NCI-H1694 treated with DMSO at 0.1 percent for 48 hours (cell line): ENCODE measurements around the gene TAF3.

Experiments
- DNase-seq: peaks from one replicate; lab custom pipeline; 2025; lab: John Stamatoyannopoulos, UW

TAF3 gene

GRCh38 chr10:8033812-8034465 lies 215.6 kb downstream of the TAF3 start:
- DNase-seq = no peak

GRCh38 chr10:8034466-8035005 lies 216.2 kb downstream of the TAF3 start:
- DNase-seq = no peak

GRCh38 chr10:8035006-8035640 lies 216.8 kb downstream of the TAF3 start:
- no peak for DNase-seq

GRCh38 chr10:8035641-8036470 lies 217.6 kb downstream of the TAF3 start:
- no peak for DNase-seq

GRCh38 chr10:8036506-8037198 lies 218.3 kb downstream of the TAF3 start:
- no peak for DNase-seq

GRCh38 chr10:8037199-8037801 lies 219.0 kb downstream of the TAF3 start:
- DNase-seq = no peak

GRCh38 chr10:8037941-8038894 lies 219.9 kb downstream of the TAF3 start:
- no peak for DNase-seq

- DNase-seq = no peak
Measured at GRCh38 chr10:8039321-8039881, 221.1 kb downstream of the TAF3 start.

- DNase-seq = no peak
Measured at GRCh38 chr10:8040651-8041050, 222.3 kb downstream of the TAF3 start.

- DNase-seq = no peak
Measured at GRCh38 chr10:8041284-8041991, 223.1 kb downstream of the TAF3 start.

GRCh38 chr10:8041992-8042720 lies 223.9 kb downstream of the TAF3 start:
- no peak for DNase-seq

- DNase-seq = no peak
Measured at GRCh38 chr10:8042721-8043568, 224.6 kb downstream of the TAF3 start.

GRCh38 chr10:8043569-8044306 lies 225.4 kb downstream of the TAF3 start:
- DNase-seq = no peak

- no peak for DNase-seq
Measured at GRCh38 chr10:8044331-8044907, 226.1 kb downstream of the TAF3 start.

- no peak for DNase-seq
Measured at GRCh38 chr10:8044908-8045725, 226.8 kb downstream of the TAF3 start.
